Tibial nerve (tissue), 4 donors: ENCODE measurements around the gene ZDBF2. TPM values are rescaled to one million over a fixed set of nuclear protein-coding genes. Genes with fewer than 3 reads are reported as not detected.
A peak's percentile ranks its signal among the peaks of the same experiment; 100 is the strongest.

Source experiments
- DNase-seq, 2 donors: peaks; one replicate each; pipeline ENCODE4 v3.0.0-alpha.2; 2019; ENCODE audit warnings: low spot score in 2 of 2
- H3K27ac ChIP-seq, 4 donors: fragments of 200-600 bp; sonication (generic) in 3 of 4; one replicate each; pipeline ENCODE4 v1.5.1; 2017 to 2019; ENCODE audit warnings: mild to moderate bottlenecking in 1 of 4
- H3K27me3 ChIP-seq, 2 donors: fragments of 200-600 bp; sonication (generic) in 1 of 2; one replicate each; pipeline versions ENCODE4 v1.5.1 to v1.6.0; 2017 to 2019
- H3K36me3 ChIP-seq, 3 donors: fragments of 200-600 bp; sonication (generic); one replicate each; pipeline ENCODE4 v1.5.1; 2018 to 2019
- H3K4me1 ChIP-seq, 4 donors: fragments of 200-600 bp; sonication (generic) in 3 of 4; one replicate each; pipeline ENCODE4 v1.5.1; 2017 to 2019
- H3K4me3 ChIP-seq, 4 donors: fragments of 200-600 bp; sonication (generic) in 3 of 4; one replicate each; pipeline ENCODE4 v1.5.1; 2017 to 2019; ENCODE audit warnings: mild to moderate bottlenecking in 1 of 4, moderate library complexity in 1 of 4
- H3K9me3 ChIP-seq, 4 donors: fragments of 200-600 bp; sonication (generic) in 3 of 4; one replicate each; pipeline ENCODE4 v1.5.1; 2017 to 2019
- CTCF ChIP-seq, 5 experiments: fragments of 200-600 bp in 3 of 5; fragments of 450-650 bp in 2 of 5; sonication (generic) in 3 of 5; IDR thresholded peaks; one replicate each; pipeline ENCODE4 v1.5.1; 2016 to 2019; ENCODE audit warnings: antibody characterized with exemption in 5 of 5, mild to moderate bottlenecking in 3 of 5, moderate library complexity in 2 of 5
- EP300 ChIP-seq, 2 donors: sonication (generic); formaldehyde crosslinking; IDR thresholded peaks; one replicate each; pipeline ENCODE4 v1.6.1; 2017; ENCODE audit warnings: antibody characterized with exemption in 2 of 2, mild to moderate bottlenecking in 1 of 2
- POLR2A ChIP-seq, 2 donors: fragments of 450-650 bp; IDR thresholded peaks; one replicate each; pipeline ENCODE4 v1.6.1; 2017; ENCODE audit warnings: antibody characterized with exemption in 2 of 2, mild to moderate bottlenecking in 2 of 2, moderate library complexity in 2 of 2
- WGBS, 2 donors: methylation state at CpG; one replicate each; pipeline ENCODE4 v1.1.5; 2018; 5-methylcytosine and 5-hydroxymethylcytosine counted together
- total RNA-seq, 4 donors: library from RNA; depleted of rRNA; stranded (reverse); fragments of >200 nt; gene quantifications; one replicate each; pipeline ENCODE4 v1.1.0, GENCODE V29; 2016

Gene ZDBF2
- total RNA-seq, 4 donors from 2014 or later: 9.0 to 16.1 (median 13.0) TPM

DNA sequence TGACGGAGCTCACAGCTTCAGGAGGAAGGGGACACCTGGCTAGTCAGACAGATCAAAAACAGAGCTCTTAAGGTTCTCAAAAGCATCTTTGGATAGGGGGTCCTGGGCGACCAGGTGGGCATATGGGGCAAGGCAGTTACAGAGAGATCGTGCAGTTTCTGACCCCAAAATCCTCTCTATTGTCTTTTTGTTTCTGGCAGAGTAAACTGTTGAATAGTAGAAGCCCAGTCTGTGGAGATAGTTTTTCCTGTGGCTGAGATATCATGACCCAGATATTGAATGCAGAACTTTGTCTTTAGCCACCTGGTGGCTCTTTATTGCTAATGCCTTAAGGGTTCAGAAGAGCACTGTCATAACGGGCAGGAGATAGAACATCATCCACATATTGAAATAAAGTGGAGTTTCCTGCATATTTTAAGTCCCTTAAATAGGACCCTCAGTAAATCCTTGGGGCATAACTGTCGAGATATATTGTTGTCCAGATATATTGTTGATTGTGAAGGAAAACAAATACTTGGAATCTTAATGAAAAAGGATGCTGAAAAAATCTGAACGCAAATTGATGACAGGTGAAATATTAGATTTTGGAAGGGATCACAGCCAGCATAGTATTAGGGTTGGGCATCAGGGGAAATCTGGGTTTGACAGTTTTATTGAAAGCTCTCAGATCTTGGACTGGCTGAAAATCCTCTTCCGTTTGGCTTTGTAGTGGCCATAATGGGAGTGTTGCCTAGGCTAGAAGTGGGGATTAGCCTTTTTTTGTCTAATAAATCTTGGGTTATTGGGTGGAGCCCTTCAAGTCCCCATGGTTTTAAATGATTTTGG is 14.1 kb upstream of the ZDBF2 start:
- Histone ChIP-seq H3K9me3 (no peaks in the 10 kb centered on the region), H3K36me3 (no peaks in the 10 kb centered on the region), H3K4me3 (no peak overlapping the region), H3K27me3 (peaks cover 0 to 96% of the 10 kb centered on the region in 2 donors), H3K4me1 (peaks cover 0 to 7% (median 0%) of the 10 kb centered on the region in 4 donors), H3K27ac (no peak overlapping the region)
- DNase-seq: peak in 1 of 2 donors; percentile 15
- TF ChIP-seq POLR2A (IDR thresholded peaks at IDR 0.05) (no peak), CTCF (IDR thresholded peaks at IDR 0.05) (peak in 3 of 5 experiments; percentile 10 to 25 (median 17))
- 34 to 36% methylated on average over 7 of the region's 7 CpGs for WGBS, 2 donors

DNA sequence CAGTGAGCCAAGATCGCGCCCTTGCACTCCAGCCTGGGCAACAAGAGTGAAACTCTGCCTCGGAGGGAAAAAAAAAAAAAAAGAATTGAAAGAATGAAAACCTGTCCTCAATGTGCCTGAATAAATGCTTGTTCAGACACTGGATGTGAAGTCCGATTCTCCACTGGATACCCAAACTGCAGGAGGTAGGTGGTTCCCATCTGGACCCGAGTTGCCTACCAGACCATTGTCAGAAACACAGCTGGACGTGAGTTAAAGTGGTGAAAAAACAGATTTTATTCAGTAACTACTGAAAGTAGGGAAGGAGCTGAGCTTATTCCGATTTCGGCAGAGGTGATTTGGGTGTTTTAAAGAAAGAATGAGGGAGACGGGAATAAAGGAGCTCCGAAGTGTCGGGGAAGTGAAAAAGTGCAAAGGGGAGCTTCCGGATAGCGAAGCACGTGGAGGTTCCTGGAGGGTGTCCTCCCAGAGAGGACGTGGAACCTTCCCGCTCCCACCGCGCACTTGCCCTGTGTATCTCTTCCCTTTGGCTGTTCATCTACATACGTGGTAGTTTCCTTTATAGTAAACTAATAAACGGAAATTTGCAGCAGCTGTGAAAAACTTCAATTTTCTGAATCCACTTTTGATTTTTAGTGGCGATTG is 10.4 kb upstream of the ZDBF2 start:
- Histone ChIP-seq H3K4me1 (peaks cover 0 to 7% (median 0%) of the 10 kb centered on the region in 4 donors), H3K4me3 (no peak overlapping the region), H3K27ac (no peak overlapping the region), H3K36me3 (no peaks in the 10 kb centered on the region), H3K27me3 (peaks cover 0 to 94% of the 10 kb centered on the region in 2 donors), H3K9me3 (no peaks in the 10 kb centered on the region)
- WGBS, 2 donors: 45 to 51% methylated on average over 21 of the region's 21 CpGs
- no peak for DNase-seq
- TF ChIP-seq EP300 (IDR thresholded peaks at IDR 0.05) (no peak), POLR2A (IDR thresholded peaks at IDR 0.05) (no peak), CTCF (IDR thresholded peaks at IDR 0.05) (no peak)

DNA sequence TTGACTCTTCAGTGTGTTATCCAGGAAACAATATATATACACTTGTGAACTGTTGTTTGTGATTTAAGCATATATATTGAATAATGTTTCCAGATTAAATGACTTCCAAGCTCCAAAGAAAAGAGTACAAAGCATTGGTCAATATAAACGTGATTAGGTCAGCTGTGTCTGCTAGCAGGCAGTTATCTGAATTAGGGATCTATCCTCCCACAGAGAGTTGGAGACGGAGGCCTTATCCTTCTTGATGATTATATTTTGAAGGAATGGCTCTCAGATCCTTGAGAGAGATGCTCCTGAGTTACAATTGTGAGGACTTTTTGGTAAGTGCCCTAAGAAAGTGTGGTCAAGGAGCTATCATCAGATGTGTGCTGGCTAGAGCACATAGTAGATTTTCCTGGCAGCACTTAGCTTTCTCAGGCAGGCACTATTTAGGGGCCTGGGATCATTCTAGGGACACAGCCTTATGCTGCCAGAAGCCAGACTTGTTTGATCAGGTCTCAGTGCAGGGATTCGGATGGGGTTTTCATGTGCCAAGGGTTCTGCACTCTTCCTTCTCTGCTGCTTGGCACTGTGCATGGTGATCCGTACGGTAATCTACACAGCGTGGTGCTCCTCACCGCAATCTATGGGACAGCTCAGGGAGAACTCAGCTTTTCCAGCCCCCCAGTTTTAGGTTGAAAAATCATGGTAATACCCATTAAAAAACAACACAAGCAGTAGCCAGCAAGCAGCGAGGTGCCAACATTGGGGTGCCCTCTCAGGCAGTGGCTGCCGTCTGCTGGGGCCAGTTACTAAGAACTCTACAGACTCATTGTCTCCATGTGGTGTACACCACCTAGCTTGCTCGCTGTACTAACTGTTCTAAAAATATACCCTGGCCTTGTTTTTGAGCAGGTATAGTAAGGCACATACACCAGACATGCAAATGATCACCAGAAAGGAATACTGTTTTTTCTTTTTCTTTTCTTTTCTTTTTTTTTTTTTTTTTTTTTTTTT is 8.0 kb upstream of the ZDBF2 start:
- Histone ChIP-seq H3K9me3 (no peaks in the 10 kb centered on the region), H3K4me1 (peaks cover 0 to 7% (median 0%) of the 10 kb centered on the region in 4 donors), H3K4me3 (no peak overlapping the region), H3K27ac (no peak overlapping the region), H3K36me3 (no peaks in the 10 kb centered on the region), H3K27me3 (peaks cover 0 to 92% of the 10 kb centered on the region in 2 donors)
- no peak for DNase-seq
- TF ChIP-seq CTCF (IDR thresholded peaks at IDR 0.05) (no peak), POLR2A (IDR thresholded peaks at IDR 0.05) (no peak), EP300 (IDR thresholded peaks at IDR 0.05) (no peak)
- WGBS, 2 donors: 54 to 62% methylated on average over 10 of the region's 10 CpGs

DNA sequence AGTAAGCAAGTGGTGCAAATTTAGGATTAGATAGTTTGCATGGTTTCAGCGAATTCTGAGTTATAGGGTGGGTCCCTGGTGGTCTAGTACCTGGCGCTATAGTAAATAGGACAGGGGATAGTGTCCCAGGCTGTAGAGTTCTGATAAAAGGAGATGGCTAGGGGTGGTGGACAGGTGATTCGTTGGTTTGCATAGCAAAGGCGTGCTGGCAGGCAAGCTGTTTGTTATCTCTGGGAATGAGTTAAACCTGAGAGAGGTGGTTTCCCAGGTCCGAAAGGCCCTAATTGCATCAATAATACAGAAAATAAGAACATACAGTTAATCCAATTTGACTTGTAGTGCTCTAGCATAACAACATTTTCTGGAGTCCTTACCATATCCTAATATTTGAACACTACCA is 6.9 kb upstream of the ZDBF2 start:
- Histone ChIP-seq H3K27ac (no peak overlapping the region), H3K27me3 (peaks cover 0 to 91% of the 10 kb centered on the region in 2 donors), H3K9me3 (no peaks in the 10 kb centered on the region), H3K4me1 (peaks cover 0 to 7% (median 0%) of the 10 kb centered on the region in 4 donors), H3K36me3 (no peaks in the 10 kb centered on the region), H3K4me3 (no peak overlapping the region)
- 33 to 51% methylated on average over 5 of the region's 5 CpGs for WGBS, 2 donors
- DNase-seq: no peak
- TF ChIP-seq EP300 (IDR thresholded peaks at IDR 0.05) (no peak), POLR2A (IDR thresholded peaks at IDR 0.05) (no peak), CTCF (IDR thresholded peaks at IDR 0.05) (no peak)
